ENCODE data around the gene TNFRSF11A.

DNA sequence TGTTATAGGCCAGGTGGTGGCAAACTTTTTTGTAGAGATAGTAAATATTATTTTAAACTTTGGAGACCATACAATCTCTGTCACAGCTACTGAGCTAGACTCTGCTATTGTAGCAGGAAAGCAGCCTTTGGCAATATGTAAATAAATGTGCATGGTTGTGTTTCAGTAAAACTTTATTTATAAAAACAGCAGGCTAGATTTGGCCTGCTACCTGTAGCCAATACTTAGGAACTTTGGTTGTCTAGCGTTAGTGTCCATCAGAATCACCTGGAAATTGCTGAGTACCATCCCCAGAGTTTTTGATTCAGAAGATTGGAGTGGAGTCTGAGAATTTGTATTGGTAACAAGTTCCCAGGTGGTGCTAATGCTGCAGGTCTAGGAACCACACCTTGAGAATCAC is 23.8 kb upstream of the TNFRSF11A start:
- TF ChIP-seq, protein P1, sequence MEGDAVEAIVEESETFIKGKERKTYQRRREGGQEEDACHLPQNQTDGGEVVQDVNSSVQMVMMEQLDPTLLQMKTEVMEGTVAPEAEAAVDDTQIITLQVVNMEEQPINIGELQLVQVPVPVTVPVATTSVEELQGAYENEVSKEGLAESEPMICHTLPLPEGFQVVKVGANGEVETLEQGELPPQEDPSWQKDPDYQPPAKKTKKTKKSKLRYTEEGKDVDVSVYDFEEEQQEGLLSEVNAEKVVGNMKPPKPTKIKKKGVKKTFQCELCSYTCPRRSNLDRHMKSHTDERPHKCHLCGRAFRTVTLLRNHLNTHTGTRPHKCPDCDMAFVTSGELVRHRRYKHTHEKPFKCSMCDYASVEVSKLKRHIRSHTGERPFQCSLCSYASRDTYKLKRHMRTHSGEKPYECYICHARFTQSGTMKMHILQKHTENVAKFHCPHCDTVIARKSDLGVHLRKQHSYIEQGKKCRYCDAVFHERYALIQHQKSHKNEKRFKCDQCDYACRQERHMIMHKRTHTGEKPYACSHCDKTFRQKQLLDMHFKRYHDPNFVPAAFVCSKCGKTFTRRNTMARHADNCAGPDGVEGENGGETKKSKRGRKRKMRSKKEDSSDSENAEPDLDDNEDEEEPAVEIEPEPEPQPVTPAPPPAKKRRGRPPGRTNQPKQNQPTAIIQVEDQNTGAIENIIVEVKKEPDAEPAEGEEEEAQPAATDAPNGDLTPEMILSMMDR (IDR thresholded peaks at IDR 0.05): no peak
- TF ChIP-seq POLR2A (IDR thresholded peaks at IDR 0.05) (no peak), EP300 (IDR thresholded peaks at IDR 0.05) (no peak)

Data from tibial nerve (tissue), 4 donors.